SK-N-MC (cell line): Measurements from ENCODE around the gene AKAP13.

Experiments used
- DNase-seq: peaks from one replicate; pipeline ENCODE4 v3.0.0-alpha.2; 2011; ENCODE audit warnings: low read depth, low spot score
- H3K27ac ChIP-seq: fragments of 200-600 bp; sonication (generic); 2 replicates; pipeline ENCODE4 v1.5.1; 2016; ENCODE audit warnings: mixed run types
- H3K36me3 ChIP-seq: fragments of 200-600 bp; sonication (generic); 2 replicates; pipeline ENCODE4 v1.6.1; 2017; ENCODE audit warnings: antibody characterized with exemption, low read length, mixed read lengths; ENCODE audit not compliant: insufficient read depth
- H3K4me3 ChIP-seq: fragments of 200-600 bp; sonication (generic); 2 replicates; pipeline ENCODE4 v1.5.1; 2016
- H3K9ac ChIP-seq: fragments of 200-600 bp; sonication (generic); 2 replicates; pipeline ENCODE4 v1.8.0; 2017; ENCODE audit warnings: mixed run types, mixed read lengths; ENCODE audit not compliant: insufficient read length
- H3K9me3 ChIP-seq: fragments of 200-600 bp; sonication (generic); 2 replicates; pipeline ENCODE4 v1.6.1; 2017; ENCODE audit warnings: low read depth, mild to moderate bottlenecking, antibody characterized with exemption, low read length, moderate library complexity, mixed read lengths
- EZH2 ChIP-seq: fragments of 200-600 bp; sonication (generic); IDR thresholded peaks from one replicate; pipeline ENCODE4 v1.6.1; 2017; ENCODE audit warnings: antibody characterized with exemption
- FOXP2 ChIP-seq: optimal IDR thresholded peaks from 2 replicates; pipeline ENCODE3; 2011; ENCODE audit warnings: mild to moderate bottlenecking, moderate library complexity; ENCODE audit not compliant: insufficient read depth; ENCODE audit errors: extremely low read length, control extremely low read depth
- POLR2AphosphoS5 ChIP-seq: IDR thresholded peaks from 2 replicates; pipeline ENCODE4 v1.6.1; 2012; ENCODE audit warnings: mild to moderate bottlenecking, low read depth, low read length, borderline replicate concordance

AKAP13 gene

GRCh38 chr15:85768595-85769168 is 388.3 kb downstream of the AKAP13 start:
- TF ChIP-seq EZH2, result no peak
- no peak for TF ChIP-seq POLR2AphosphoS5
- TF ChIP-seq FOXP2, result no peak
- no peak overlapping the region for H3K27ac ChIP-seq

DNA sequence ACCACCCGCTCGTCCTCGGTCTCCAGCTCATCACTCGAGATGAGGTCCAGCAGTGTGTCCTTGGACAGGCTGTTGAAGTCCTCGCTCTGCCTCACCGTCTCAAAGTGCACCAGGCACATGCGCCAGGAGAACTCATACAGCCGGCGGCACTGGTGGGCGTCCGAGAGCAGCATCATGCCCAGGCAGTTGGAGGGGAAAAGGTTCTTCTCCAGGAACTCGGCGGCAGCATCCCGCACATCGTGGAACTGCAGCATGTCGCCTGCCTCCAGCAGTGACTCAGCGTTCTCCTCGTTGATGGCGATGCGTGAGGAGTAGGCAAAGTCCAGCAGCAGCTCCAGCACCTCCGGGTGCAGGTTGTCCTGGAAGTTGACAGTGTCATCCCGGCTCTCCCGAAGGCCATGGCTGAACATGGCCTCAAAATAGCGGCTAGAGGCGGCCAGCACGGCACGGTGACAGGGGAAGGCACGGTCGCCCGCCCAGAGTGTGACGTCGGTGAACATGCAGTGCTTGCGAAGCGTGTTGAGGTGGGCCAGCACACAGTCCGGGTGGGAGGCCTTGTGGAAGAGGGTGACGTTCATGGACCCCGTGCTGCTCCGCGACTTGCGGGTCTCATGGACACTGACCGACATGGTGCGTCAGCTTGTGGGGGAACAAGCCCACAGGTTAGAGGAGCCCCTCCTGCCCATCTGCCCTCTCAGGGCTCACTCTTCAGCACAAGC is 388.9 kb downstream of the AKAP13 start:
- Histone ChIP-seq H3K4me3 (no peak overlapping the region), H3K36me3 (no peaks in the 10 kb centered on the region; the same call in 1 of the 2 replicates), H3K9me3 (no peaks in the 10 kb centered on the region), H3K27ac (no peak overlapping the region), H3K9ac (no peak overlapping the region)
- TF ChIP-seq FOXP2 (no peak), EZH2 (no peak), POLR2AphosphoS5 (no peak)
- no peak for DNase-seq

More at GRCh38 chr15:85768595-85769168, 388.3 kb downstream of the AKAP13 start:
- Histone ChIP-seq H3K9ac (no peak overlapping the region), H3K9me3 (no peaks in the 10 kb centered on the region), H3K36me3 (no peaks in the 10 kb centered on the region; the same call in 1 of the 2 replicates), H3K4me3 (no peak overlapping the region)
- DNase-seq, result no peak

DNA sequence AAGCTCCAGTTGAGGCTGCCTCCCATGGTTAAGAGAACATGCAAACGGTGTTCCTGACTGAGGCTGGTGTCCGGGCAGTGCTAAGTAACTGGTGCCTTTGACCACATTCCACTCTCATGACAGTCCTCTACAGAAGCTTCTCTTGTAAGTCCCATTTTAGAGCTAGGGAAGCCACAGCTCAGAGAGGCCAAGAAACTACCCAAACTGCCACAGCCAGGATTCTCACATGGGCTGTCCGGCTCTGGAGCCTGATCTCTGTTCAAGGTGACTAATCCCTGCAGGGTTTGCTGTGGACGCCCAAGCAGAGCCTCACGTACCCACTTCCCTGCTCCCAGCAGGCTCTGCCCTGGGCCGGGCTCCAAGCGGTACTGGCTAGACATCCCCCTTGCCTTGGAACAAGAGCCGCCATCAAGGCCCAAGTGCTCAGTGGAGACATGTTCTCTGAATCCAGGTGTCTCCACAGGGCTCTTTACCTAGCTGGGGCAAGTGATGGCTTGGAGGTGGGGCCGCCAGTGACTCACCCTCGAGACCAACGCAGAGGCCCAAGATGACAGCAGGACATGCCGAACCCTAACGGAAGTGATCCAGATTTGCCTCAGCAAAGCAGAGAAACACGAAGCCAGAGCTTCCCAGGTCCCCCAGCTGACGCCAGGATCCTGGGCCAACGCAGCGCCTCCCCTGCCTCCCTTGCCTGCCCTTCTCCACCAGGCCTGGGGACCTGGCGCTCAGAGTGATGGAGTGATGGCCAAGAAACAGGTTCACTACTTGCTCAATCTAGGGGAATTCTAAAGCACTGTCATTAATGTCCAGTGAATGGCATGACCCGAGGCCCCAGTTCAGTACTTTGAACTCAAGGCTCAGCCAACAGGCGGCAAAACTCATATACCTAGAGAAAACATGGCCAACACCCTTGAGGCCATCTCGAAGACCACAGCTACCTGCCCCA is 390.0 kb downstream of the AKAP13 start:
- TF ChIP-seq EZH2, result no peak
- no peak for TF ChIP-seq POLR2AphosphoS5
- no peak for TF ChIP-seq FOXP2
- no peak for DNase-seq
- H3K27ac ChIP-seq, result no peak overlapping the region
- no peak overlapping the region for H3K9ac ChIP-seq
- H3K4me3 ChIP-seq, result no peak overlapping the region
- no peaks in the 10 kb centered on the region; the same call in 1 of the 2 replicates for H3K36me3 ChIP-seq
- no peaks in the 10 kb centered on the region for H3K9me3 ChIP-seq

GRCh38 chr15:85771271-85771670 is 390.9 kb downstream of the AKAP13 start:
- no peak for DNase-seq
- H3K9ac ChIP-seq, result no peak overlapping the region
- no peak overlapping the region for H3K4me3 ChIP-seq
- no peak overlapping the region for H3K27ac ChIP-seq
- no peak for TF ChIP-seq EZH2
- no peak for TF ChIP-seq FOXP2
- TF ChIP-seq POLR2AphosphoS5, result no peak
- no peaks in the 10 kb centered on the region; the same call in 1 of the 2 replicates for H3K36me3 ChIP-seq
- no peaks in the 10 kb centered on the region for H3K9me3 ChIP-seq

DNA sequence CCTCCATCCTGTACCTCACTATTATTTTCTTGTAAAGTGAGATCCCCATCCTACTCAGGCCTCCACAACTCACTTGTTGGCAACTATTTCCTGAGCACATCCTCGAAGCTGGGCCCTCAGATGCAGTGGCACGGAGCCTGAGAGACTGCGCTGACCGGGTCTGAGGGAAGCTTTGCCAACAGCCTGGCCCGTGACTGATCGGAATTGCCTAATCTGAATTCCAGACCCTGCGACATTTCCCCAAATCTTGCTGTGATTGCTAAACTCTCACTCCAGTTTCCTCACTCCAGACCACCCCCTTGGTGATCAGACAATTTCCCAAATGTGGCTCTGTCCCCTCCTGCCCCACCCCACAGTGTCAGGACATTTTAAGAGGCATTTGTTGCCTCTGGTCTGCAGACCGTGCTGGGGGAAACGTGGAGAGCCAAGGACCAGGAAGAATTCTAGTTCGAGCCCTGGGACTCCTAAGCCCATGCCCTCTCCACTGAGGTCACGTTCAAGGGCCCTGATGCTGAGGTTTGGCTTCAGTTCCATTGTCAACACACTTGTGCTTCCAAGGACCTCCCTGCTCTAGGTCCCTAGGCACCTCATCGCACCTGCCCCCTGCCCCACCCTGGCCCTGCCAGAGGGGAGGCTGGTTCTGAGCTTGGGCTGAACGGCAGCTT is 391.5 kb downstream of the AKAP13 start:
- TF ChIP-seq POLR2AphosphoS5 (no peak), EZH2 (no peak), FOXP2 (no peak)
- Histone ChIP-seq H3K9ac (no peak overlapping the region), H3K4me3 (no peak overlapping the region), H3K27ac (no peak overlapping the region), H3K9me3 (no peaks in the 10 kb centered on the region), H3K36me3 (no peaks in the 10 kb centered on the region; the same call in 1 of the 2 replicates)
- no peak for DNase-seq

- H3K4me3 ChIP-seq, result no peak overlapping the region
- H3K9ac ChIP-seq, result no peak overlapping the region
- no peak for DNase-seq
- H3K36me3 ChIP-seq, result no peaks in the 10 kb centered on the region; the same call in 1 of the 2 replicates
- no peak overlapping the region for H3K27ac ChIP-seq
- H3K9me3 ChIP-seq, result no peaks in the 10 kb centered on the region
- TF ChIP-seq POLR2AphosphoS5, result no peak
- TF ChIP-seq EZH2, result no peak
- no peak for TF ChIP-seq FOXP2
Observed at GRCh38 chr15:85772668-85773067, 392.3 kb downstream of the AKAP13 start.

DNA sequence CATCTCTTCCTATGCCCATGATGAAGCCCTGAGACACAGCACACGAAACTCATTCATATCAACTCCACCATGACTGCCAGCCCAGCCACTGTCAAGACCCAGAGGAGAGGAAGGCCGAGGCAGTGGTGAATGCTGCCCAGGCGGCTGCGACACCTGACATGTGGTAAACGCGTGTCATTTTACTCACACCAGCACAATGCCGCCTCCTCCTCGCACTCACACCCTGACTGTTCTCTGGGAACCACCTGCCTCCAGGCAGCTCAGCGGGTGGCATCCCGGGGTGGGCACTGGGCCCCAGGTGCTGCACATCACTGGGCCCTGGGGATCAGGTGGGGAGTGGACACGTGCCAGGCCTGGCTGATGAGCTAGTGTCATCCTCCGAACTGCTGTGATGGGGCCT is 392.8 kb downstream of the AKAP13 start:
- no peaks in the 10 kb centered on the region for H3K9me3 ChIP-seq
- H3K27ac ChIP-seq, result no peak overlapping the region
- TF ChIP-seq EZH2, result no peak
- no peak for TF ChIP-seq FOXP2
- no peak for TF ChIP-seq POLR2AphosphoS5
- H3K36me3 ChIP-seq, result no peaks in the 10 kb centered on the region; the same call in 1 of the 2 replicates
- no peak for DNase-seq
- H3K4me3 ChIP-seq, result no peak overlapping the region
- H3K9ac ChIP-seq, result no peak overlapping the region
